ENCODE data around the gene KCTD1. TPM values are rescaled to one million over a fixed set of nuclear protein-coding genes. Genes with fewer than 3 reads are reported as not detected.

The KCTD1 gene
- total and polyA plus RNA-seq, 2 donors (not counting 1 experiment from before 2014, with no cell fraction given), result 2.3 to 5.0 TPM

- no peak overlapping the region for H3K4me2 ChIP-seq (replicated peaks; ENCODE audit: low read depth, low read length, poor library complexity, severe bottlenecking)
- H3K4me3 ChIP-seq (ENCODE audit: control extremely low read depth in 1 of 5, extremely low read depth in 1 of 5, insufficient read depth in 1 of 5, low read depth in 2 of 5, low read length in 4 of 5), result no peak overlapping the region
- H2AFZ ChIP-seq (ENCODE audit: insufficient read depth, low read depth, low read length, poor library complexity, severe bottlenecking), result no peak overlapping the region
- H3K27me3 Mint-ChIP-seq, result no peaks in the 10 kb centered on the region
- DNase-seq (no peak), ATAC-seq (ENCODE audit: low read depth) (no peak)
- no peaks in the 10 kb centered on the region for H3K4me1 ChIP-seq (ENCODE audit: control insufficient read depth in 2 of 2, insufficient read depth in 2 of 2, low read length in 2 of 2)
- H3K27ac Mint-ChIP-seq, result no peak overlapping the region
- H3K27me3 ChIP-seq (replicated peaks in 1 of 4; ENCODE audit: control extremely low read depth in 1 of 4, control insufficient read depth in 3 of 4, insufficient read depth in 4 of 4, low read length in 3 of 4), result no peaks in the 10 kb centered on the region
- H3K36me3 ChIP-seq (replicated peaks in 1 of 2; ENCODE audit: control extremely low read depth in 1 of 2, control insufficient read depth in 1 of 2, extremely low read depth in 1 of 2, insufficient read depth in 2 of 2, low read length in 1 of 2), result no peaks in the 10 kb centered on the region
- peaks cover 2% of the 10 kb centered on the region for H3K4me1 Mint-ChIP-seq
- ChIA-PET POLR2A (no interaction called here), CTCF (no interaction called here)
- no peak overlapping the region for H3K27ac ChIP-seq (ENCODE audit: low read length in 2 of 2)
- H3K4me3 Mint-ChIP-seq, result no peak overlapping the region
- H4K20me1 ChIP-seq (ENCODE audit: control insufficient read depth, insufficient read depth, low read length, poor library complexity, severe bottlenecking), result no peaks in the 10 kb centered on the region
- intact Hi-C loops (cut with micrococcal nuclease), result no loop called here
- no peaks in the 10 kb centered on the region for H3K9me3 Mint-ChIP-seq (ENCODE audit: insufficient read depth)
- H3K9ac ChIP-seq (ENCODE audit: low read length), result no peak overlapping the region
- TF ChIP-seq, protein P1, sequence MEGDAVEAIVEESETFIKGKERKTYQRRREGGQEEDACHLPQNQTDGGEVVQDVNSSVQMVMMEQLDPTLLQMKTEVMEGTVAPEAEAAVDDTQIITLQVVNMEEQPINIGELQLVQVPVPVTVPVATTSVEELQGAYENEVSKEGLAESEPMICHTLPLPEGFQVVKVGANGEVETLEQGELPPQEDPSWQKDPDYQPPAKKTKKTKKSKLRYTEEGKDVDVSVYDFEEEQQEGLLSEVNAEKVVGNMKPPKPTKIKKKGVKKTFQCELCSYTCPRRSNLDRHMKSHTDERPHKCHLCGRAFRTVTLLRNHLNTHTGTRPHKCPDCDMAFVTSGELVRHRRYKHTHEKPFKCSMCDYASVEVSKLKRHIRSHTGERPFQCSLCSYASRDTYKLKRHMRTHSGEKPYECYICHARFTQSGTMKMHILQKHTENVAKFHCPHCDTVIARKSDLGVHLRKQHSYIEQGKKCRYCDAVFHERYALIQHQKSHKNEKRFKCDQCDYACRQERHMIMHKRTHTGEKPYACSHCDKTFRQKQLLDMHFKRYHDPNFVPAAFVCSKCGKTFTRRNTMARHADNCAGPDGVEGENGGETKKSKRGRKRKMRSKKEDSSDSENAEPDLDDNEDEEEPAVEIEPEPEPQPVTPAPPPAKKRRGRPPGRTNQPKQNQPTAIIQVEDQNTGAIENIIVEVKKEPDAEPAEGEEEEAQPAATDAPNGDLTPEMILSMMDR (IDR thresholded peaks at IDR 0.05), result no peak
- no peak for TF ChIP-seq EZH2 (IDR thresholded peaks at IDR 0.05; ENCODE audit: borderline replicate concordance, insufficient read depth, low read depth, low read length, poor library complexity, severe bottlenecking)
- H3K9me3 ChIP-seq (ENCODE audit: control extremely low read depth in 1 of 3, control insufficient read depth in 2 of 3, insufficient read depth in 1 of 3, low read length in 2 of 3), result no peaks in the 10 kb centered on the region
- no peaks in the 10 kb centered on the region for H3K79me2 ChIP-seq (ENCODE audit: control insufficient read depth, insufficient read depth, low read length)
- 56% methylated on average over 9 of the region's 9 CpGs for WGBS (ENCODE audit: insufficient coverage)
Observed at GRCh38 chr18:26458526-26459232, 89.7 kb downstream of the KCTD1 start.

DNA sequence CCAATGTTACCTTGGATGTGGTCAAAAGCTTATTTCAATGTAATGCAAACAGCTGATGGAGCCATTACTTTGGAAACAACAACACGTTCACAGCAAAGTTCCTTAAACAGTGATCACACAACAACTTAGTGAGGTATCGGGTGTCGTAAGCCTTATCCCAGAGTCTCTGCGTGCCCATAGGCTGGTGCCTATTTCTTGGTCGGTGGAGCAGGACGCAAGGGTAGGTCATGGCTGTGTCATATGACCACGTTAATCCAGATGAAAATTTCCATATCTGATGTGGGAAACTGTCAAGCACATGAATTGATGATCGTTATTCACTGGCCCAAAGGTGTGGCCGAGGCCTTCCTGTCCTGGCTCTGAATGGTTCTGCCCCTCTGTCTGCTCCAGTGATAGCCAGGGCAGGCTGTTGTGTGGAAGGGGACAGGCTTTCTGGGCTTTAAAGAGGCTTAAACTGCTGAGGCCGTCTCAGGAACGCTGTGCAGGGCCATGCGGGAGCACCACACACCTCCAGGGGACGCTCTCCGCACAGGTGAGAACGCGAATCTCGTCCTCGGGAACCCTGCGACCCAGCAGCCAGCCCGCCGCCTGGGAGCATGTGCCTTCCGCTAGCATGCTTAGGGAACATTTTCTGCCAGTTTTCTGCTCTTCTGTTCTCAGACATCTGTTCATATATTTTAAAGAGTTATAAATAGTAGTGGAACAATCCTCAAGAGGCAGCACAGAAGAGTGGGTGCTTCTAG lies 90.6 kb downstream of the KCTD1 start:
- no peak overlapping the region for H3K4me2 ChIP-seq (replicated peaks; ENCODE audit: low read depth, low read length, poor library complexity, severe bottlenecking)
- TF ChIP-seq EZH2 (IDR thresholded peaks at IDR 0.05; ENCODE audit: borderline replicate concordance, insufficient read depth, low read depth, low read length, poor library complexity, severe bottlenecking), result no peak
- TF ChIP-seq, protein P1 (IDR thresholded peaks at IDR 0.05), result no peak
- no peaks in the 10 kb centered on the region for H3K4me1 ChIP-seq (ENCODE audit: control insufficient read depth in 2 of 2, insufficient read depth in 2 of 2, low read length in 2 of 2)
- DNase-seq (no peak), ATAC-seq (ENCODE audit: low read depth) (no peak)
- H3K79me2 ChIP-seq (ENCODE audit: control insufficient read depth, insufficient read depth, low read length), result no peaks in the 10 kb centered on the region
- peaks cover 2% of the 10 kb centered on the region for H3K4me1 Mint-ChIP-seq
- intact Hi-C loops (cut with micrococcal nuclease), result no loop called here
- no peak overlapping the region for H3K9ac ChIP-seq (ENCODE audit: low read length)
- no peaks in the 10 kb centered on the region for H3K9me3 Mint-ChIP-seq (ENCODE audit: insufficient read depth)
- H3K27me3 Mint-ChIP-seq, result no peaks in the 10 kb centered on the region
- no peaks in the 10 kb centered on the region for H3K36me3 ChIP-seq (replicated peaks in 1 of 2; ENCODE audit: control extremely low read depth in 1 of 2, control insufficient read depth in 1 of 2, extremely low read depth in 1 of 2, insufficient read depth in 2 of 2, low read length in 1 of 2)
- H3K27ac Mint-ChIP-seq, result no peak overlapping the region
- H3K4me3 Mint-ChIP-seq, result no peak overlapping the region
- CTCF ChIA-PET, result no interaction called here
- 95% methylated on average over 20 of the region's 22 CpGs for WGBS (ENCODE audit: insufficient coverage)
- no peak overlapping the region for H2AFZ ChIP-seq (ENCODE audit: insufficient read depth, low read depth, low read length, poor library complexity, severe bottlenecking)
- POLR2A ChIA-PET, result no interaction called here
- no peak overlapping the region for H3K4me3 ChIP-seq (ENCODE audit: control extremely low read depth in 1 of 5, extremely low read depth in 1 of 5, insufficient read depth in 1 of 5, low read depth in 2 of 5, low read length in 4 of 5)
- no peaks in the 10 kb centered on the region for H3K27me3 ChIP-seq (replicated peaks in 1 of 4; ENCODE audit: control extremely low read depth in 1 of 4, control insufficient read depth in 3 of 4, insufficient read depth in 4 of 4, low read length in 3 of 4)
- H3K27ac ChIP-seq (ENCODE audit: low read length in 2 of 2), result no peak overlapping the region
- no peaks in the 10 kb centered on the region for H4K20me1 ChIP-seq (ENCODE audit: control insufficient read depth, insufficient read depth, low read length, poor library complexity, severe bottlenecking)
- H3K9me3 ChIP-seq (ENCODE audit: control extremely low read depth in 1 of 3, control insufficient read depth in 2 of 3, insufficient read depth in 1 of 3, low read length in 2 of 3), result no peaks in the 10 kb centered on the region

All from B cell (primary cell).